ENCODE data around the gene SCAI.
"Not testable (repeated sequence)": the region's sequence is repeated elsewhere in the genome, so short reads cannot be mapped to it uniquely, and the experiment has no call there.

The SCAI gene

DNA sequence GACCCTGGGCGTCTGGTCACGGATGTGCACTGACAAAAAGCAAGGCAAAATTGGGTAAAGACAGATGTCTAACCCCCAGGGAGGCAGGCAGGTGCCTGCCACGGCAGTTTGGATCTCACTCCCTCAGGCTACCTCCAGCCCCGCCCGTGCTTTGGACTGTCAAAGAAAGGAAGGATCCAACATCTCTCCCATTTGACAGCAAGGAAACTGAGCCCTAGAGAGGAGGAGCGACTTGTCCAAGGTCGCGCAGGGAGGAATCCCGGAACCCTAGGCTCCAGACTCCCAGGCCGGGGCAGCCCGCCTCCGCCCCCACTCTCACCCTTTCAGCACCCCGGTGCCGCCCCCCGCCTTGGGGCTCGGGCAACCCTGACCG lies 202.8 kb downstream of the SCAI start:
- DNase-seq: no peak

DNA sequence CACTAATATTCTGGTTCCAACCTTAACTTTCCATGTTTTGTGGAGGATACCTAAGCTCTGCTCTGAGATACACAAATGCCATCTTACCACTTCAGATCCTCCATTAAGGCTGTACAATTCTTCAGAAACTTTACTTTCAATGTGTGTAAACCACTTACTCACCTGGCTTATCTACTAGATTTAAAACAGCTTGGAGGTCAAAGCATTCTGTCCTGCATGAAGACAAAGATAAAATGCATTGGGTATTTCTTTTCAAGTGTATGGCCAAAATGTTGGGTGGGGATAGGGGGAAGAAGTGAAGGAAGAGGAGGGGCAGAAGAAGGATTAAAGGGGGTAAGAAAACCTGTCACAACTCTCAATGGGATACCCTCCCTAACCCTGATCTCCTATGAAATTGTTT lies 203.4 kb downstream of the SCAI start:
- no peak for DNase-seq

DNA sequence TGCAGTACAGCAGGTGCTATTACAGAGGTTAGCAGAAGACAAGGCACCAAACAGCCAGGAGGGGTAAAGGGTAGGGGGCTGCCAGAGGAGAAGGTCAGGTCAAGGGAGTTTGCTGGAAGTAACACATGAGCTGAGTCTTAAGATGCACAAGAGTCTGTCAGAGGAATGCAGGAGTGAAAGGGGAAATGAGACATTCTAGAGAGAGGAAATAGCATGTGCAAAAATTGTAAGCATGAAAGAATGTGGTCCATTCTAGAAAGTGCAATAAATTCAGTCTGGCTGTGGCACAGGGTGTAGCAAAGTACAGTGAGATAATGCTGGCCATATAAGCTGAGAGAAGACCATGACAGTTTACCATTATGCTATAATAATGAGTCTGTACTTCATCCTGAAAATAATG lies 209.0 kb downstream of the SCAI start:
- no peak for DNase-seq

DNA sequence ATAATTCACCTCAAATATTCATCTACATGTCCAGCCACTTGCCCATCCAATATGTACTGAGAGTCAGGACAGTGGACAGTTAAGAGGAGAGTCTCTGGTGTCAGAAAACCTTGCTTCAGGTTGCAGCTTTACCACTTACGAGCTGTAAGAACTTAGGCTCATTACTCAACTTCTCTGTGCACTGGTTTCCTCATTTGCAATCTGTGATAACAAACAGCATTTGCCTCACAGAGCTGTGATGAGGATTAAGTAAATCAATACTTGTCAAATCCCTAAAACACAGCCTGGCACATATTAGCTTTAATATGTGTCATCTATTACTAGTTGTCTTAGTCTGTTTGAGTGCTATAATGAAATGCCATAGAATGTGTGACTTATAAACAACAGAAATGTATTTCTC lies 211.0 kb downstream of the SCAI start:
- no peak for DNase-seq

DNA sequence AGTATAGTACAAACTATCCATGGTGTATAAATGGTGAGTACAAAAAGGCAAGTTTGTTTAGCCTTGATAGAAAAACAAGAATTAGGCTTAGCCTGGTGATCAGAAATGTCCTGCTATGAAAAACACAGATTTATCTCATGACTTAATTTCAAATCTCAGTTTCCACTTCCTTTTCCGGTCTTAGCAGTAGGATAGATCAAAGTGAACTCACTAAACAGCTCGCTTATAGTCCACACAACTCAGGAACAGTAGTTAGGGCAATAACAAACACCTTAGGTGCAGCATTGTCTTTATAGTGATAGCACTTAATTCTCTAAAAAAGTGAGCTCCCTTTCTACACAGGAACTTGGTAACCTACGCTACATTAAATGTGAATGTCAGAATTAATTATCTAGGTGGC lies 213.9 kb downstream of the SCAI start:
- DNase-seq: peak; percentile 15

DNA sequence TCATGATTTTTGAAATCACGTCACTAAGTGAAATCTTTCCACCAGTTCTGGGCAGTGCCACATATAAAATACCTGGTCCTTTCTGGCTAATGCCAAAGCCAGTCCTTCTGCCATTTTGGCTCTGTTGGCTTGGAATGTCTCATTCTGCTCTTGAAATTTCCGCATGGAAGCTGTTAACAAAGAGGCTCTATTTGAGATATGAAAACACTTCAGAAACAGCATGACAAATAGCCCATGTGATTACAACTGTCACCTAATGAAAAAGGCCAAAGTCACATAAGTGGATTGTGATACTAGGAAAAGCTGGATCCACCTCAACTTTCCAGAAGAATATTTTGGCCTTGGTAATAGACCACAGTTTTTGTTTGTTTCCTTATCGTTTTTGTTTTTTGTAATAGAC lies 215.2 kb downstream of the SCAI start:
- no peak for DNase-seq

DNA sequence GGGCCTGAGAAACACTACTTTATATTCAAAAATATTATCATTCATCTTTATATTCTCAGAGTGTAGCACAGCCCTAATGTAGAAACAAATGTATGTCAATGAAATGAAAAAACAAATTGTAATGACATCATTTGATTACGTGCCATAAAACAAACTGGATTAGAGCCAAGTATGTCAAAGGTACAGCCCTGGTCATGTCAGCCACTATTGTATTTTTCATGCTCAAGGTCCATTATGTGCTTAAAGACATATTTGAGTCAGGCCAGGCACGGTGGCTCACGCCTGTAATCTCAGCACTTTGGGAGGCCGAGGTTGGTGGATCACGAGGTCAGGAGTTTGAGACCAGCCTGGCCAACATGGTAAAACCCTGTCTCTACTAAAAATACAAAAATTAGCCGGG lies 222.9 kb downstream of the SCAI start:
- DNase-seq: not testable (repeated sequence)

DNA sequence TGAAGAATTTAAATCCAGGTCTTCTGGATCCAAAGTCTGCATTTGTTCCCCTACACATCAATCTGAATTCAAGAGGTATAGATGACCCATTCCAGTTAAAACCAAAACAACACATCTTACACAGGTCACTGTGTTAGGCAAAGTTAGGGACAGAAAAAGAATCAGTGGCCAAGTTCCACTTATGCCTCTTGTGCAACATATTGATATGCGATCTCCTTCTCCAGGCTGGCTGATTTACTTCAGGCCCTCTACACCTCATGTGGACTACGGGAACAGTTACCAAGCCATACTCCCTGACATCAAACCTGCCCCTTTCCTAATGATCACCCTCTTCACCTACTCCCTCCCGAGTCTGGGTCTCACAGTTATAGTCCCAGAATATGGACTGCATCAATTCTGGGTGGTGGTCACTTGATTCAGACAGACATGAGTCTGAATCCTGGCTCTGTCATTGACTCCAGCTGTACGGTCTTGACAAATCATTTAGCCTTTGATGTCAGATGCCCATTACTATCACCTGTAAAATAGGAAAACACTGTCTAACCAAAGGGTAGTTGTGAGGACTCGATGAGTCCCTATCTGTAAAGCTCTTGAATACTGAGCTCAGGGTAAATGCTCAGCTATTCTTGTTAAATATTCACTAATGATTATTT lies 228.4 kb downstream of the SCAI start:
- no peak for DNase-seq

DNA sequence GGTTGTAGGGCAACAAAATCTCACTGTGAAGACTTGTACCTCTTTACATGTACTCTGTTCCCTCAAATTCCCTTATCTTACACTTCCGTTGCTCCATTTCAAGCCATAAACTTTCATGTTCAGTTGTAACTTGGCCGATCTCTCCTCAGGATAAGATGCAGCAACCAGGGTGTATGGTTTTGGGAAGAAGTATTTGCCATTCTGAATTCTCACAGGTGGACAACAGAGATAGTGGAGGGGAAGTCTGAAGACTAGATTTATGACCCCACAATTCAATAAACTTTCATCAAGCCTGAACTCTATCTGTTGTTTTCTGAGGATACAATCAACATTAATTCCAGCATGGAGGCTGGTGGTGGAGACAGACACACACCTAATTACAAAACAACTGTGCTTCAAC lies 229.9 kb downstream of the SCAI start:
- DNase-seq: no peak

DNA sequence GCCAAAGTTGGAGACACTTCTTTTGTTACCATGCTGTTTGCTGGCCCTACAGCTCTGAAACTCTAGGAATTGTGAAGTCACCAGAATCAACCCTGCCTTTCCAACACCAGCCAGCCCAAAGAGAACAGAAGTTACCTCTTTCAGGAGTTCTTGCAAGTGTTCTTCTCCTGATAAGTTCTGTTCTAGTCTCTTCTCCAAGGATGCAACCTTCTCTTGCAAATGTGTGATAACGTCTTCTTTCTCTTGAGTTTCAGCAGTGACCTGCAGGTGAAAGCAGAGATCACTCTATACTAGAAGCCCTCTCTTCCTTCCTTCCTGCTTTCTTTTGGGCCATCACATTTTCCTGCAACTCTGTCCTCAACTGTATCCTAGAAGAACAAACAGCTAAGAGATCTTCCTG lies 231.6 kb downstream of the SCAI start:
- no peak for DNase-seq

DNA sequence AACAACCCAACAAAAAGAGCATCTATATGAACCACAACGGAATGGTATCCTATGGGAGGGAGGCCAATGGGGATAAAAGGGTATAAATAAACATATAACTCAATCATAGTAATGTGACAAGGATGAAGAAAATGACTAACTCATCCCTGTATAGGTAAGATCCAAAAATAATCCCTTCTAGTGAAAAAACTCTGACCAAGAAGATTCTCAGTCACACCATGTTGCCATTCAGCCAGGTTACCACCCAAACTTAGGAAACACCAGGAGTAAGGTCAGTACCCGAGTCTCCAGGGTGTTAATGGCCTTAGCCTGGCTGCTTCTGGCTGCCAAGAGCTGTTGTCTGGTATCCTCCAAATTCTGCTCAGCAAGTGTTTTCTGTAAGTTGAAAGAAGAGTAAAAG lies 235.2 kb downstream of the SCAI start:
- DNase-seq: no peak

DNA sequence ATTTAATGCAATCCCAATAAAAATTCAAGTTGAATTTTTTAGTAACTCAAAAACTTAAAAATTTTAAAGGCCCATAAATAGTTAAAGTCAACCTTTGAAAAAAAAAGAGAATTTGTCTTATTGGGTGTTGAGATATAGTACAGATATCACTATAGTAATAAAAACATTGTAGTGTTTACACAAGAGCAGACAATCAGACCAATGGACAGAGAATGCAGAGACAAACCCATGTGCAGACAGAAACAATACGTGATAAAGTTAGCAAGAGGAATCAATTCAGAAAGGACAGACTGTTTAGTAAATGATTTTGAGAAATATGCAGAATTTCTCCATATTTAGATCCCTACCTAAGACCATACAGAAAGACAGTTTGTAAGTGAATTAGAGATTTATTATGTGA lies 236.4 kb downstream of the SCAI start:
- DNase-seq: no peak

DNA sequence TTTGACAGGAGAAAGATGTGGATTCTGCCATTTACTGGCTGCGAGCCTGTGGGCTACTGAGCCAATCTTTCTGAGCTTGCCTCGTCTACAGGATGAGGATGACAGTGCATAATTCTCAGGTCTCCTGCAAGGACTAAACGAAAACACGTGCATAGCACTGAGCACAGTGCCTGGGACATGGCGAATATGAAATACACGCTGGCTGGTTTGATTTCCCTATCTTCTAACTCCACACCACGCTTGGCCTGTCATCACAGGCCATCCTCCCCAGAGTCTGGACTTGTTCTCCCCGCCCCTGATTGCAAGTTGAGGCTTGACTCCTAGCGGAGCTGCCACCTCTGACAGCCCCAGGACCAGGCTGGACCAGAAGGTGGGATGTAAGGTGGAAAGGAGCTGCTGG lies 243.5 kb downstream of the SCAI start:
- no peak for DNase-seq

DNA sequence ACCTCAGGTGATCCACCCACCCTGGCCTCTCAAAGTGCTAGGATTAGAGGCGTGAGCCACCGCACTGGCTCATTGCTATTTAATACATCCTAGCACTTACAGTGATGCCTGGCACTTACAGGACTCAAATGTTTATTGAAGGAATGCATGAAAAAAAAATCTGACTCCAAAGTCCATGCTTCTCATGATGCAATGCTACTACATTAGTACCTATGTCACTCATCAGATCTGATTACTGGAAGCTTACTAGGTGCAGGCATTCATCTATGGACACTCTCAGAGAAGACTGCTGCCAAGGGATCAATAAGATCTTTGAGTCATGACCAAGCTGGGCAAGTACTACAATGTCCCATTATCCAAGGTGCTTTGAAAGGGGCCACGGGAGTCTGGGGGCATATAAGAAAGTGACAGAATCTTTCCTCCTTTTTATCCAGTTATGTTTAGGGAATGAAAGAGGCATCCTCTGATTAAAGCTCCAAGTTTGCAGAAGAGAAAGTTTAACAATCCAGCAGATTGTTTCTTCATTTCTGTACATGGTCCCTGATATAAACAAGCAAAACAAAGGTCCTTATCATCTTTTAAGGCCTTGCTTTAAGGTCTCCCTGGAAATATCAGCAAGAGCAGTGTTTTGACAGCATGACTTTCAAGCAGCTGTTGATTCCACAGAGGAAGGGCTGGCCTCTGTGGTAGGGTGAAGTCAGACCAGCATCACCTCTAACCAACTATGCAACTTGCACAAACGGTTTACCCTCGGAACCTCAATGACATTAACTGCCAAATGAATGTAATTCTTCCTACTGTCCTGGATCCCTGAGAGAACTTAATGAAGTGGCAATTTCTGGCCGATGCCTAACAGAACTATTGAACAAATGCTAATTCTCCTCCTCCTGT lies 245.5 kb downstream of the SCAI start:
- no peak for DNase-seq

DNA sequence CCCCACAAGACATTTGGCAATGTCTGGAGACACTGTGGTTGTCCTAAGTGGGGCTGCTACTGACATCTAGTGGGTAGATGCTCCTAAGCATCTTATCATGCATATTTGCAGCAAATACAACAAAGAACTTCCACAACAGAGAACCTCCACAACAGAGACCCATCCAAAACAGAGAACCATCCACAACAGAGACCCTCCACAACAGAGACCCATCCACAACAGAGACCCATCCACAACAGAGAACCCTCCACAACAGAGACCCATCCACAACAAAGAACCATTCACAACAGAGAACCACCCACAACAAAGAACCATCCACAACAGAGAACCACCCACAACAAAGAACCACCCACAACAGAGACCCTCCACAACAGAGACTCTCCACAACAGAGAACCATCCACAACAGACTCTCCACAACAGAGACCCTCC lies 248.6 kb downstream of the SCAI start:
- DNase-seq: peak; percentile 60

DNA sequence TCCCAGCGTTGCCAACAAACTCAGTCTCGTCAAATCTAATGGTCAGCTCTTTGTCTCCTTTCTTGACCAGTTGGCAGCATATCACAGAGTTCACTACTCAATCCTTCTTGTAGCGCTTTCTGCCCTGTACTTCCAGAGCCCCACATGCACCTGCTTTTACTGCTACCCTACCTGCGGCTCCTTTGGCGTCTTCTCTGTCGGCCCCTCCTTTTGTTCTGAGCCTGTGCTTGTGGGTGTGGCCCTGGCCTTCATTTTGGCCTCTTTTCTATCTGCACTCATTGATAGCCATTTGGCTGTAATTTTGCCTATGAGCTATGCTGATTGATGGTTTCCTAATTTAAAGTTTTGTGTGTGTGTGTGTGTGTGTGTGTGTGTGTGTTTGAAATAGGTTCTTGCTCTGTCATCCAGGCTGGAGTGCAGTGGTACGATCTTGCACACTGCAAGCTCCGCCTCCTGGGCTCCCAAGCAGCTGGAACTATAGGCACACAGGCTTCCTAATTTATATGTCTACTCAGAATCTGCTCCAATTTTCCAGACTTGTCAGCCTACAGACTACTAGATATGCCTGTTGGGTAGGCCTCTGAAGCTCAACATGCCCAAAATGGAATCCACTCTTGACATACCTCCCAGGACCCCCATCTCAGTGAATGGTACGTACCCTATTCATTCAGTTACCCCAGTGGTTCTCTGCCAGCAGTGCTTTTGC lies 249.1 kb downstream of the SCAI start:
- DNase-seq: no peak

Measured in CD4-positive, alpha-beta T cell treated with Interleukin-4 for 4 hours (primary cell).